Mammary epithelial cell (primary cell): ENCODE results near the gene SMCR8.

Source experiments
- CTCF ChIP-seq, 2 donors: IDR thresholded peaks in 1 of 2; conservative IDR thresholded peaks in 1 of 2; 2 replicates each; pipeline ENCODE4 v1.5.1; 2011 to 2012; ENCODE audit warnings: inconsistent platforms in 2 of 2, low read length in 2 of 2, mild to moderate bottlenecking in 2 of 2, control low read depth in 1 of 2, low read depth in 1 of 2; ENCODE audit not compliant: insufficient read depth in 1 of 2; ENCODE audit errors: extremely low read depth in 1 of 2
- EZH2 ChIP-seq: IDR thresholded peaks from 2 replicates; pipeline ENCODE4 v1.6.1; 2012; ENCODE audit warnings: low read length, inconsistent platforms, borderline replicate concordance

GRCh38 chr17:18309202-18309601 is 5.9 kb upstream of the SMCR8 start:
- no peak for TF ChIP-seq EZH2
- no peak for TF ChIP-seq CTCF (conservative IDR thresholded peaks at IDR 0.05 in 1 of 2, IDR thresholded peaks at IDR 0.05 in 1 of 2; ENCODE audit: extremely low read depth in 1 of 2, insufficient read depth in 1 of 2, low read depth in 1 of 2, low read length in 2 of 2)
